HG02763 (cell line): ENCODE data around the gene GSTA3.
"Not testable (repeated sequence)": the region's sequence is repeated elsewhere in the genome, so short reads cannot be mapped to it uniquely, and the experiment has no call there.

Experiments
- ATAC-seq: cut with Tn5 transposase; IDR thresholded peaks from one replicate; pipeline ENCODE4 v1.9.1; 2021; ENCODE audit warnings: mild to moderate bottlenecking, moderate library complexity; ENCODE audit not compliant: unreplicated experiment

Gene GSTA3

DNA sequence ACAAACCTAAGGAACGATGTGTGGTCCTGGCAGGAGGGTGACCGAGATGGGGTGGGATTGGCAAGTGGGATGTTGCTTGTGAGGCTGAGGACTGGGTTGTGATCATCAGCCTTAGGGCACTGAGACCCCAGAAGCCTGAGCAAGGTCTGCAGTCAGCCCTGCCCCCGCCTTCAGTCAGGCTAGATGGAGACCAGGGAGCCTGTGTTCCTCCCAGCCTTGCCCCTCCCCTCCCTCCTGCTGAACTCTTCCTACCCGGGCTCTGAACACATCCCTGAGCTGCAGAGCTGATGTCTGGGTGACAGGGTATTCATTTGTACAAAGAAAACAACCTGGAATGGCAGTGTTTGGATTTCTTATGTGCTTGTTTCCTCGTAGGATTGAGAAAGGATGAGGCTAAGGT is 40.6 kb downstream of the GSTA3 start:
- ATAC-seq = not testable (repeated sequence)

DNA sequence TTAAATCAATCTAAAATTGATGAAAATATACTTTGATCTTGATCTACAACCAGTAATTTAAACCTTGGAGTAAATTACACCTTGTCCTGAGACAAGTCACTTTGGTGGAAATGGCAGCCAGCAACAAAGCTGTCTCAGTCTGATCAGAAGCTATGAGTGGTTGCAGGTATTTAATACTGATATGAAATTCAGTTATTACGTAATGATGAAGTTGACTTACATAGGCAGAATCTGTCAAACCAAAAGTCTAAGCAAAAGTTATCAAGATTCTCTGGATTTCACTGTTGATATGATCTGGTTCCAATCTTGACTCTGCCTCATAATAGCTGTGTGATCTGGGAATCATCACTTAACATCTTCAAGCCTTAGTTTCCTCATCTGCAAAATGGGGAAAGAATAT is 41.3 kb downstream of the GSTA3 start:
- no peak for ATAC-seq

- ATAC-seq = not testable (repeated sequence)
These were observed 48.3 kb downstream of the GSTA3 start for GRCh38 chr6:52861151-52861550.

- no peak for ATAC-seq
These were observed 51.1 kb downstream of the GSTA3 start for GRCh38 chr6:52858416-52858815.

- ATAC-seq = not testable (repeated sequence)
These were observed 53.4 kb downstream of the GSTA3 start for GRCh38 chr6:52856137-52856536.

GRCh38 chr6:52849137-52849536 is 60.4 kb downstream of the GSTA3 start:
- no peak for ATAC-seq
